GM18858 (cell line): ENCODE data around the gene CBX2.

ENCODE experiments used
- ATAC-seq: cut with Tn5 transposase; IDR thresholded peaks from one replicate; pipeline ENCODE4 v1.9.1; 2021; ENCODE audit not compliant: unreplicated experiment

The CBX2 gene

DNA sequence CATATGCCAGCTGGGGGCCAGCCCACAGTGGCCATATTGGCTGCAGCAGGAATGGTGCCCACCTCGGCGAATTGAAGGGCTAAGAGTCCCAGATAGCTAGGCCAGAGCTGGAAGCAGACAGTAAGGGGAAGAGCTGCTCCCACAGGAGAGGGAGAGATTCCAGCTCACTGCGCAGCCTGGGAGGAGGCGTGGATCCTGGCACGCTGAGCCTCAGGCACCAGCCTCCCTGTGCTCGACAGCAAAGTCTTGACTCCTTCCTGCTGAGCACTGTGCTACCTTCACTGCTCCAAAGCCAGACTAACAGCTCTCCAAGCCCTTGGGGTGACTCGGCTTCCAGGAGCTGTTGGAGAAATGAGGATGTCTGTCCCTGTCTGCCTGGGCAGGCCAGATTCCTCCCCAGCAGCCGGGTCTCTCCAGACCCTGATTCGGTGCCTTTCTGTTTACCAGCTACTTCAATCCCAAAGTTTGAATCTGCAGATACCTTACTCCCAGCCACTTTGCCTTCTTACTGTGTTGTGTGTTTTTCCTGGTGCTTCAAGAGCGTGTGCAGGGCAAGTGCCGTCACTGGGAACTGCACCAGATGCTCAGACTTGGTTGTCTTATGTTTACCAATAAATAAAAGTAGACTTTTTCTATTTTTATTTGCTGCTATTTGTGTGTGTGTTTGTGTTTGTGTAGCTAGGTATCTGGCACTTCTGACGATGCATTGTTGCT is 9.1 kb downstream of the CBX2 start:
- ATAC-seq, result no peak

DNA sequence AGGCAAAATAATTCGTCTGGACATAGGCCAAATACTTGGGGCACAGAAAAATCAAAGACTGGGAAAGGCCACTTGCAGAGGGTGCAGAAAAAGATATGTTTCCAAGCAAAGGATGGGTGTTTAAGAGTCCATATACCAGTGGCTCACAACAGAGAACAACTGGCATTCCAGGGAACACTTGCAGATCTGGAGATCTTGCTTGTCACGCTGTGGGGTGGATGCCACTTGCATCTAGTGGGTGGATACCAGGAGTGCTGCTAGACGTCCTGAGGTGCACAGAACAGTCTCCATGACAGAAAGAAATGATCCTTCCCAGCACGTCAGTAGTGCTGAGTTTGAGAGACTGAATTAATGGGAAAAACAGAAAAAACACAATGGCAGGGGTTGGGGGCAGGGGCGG is 10.5 kb downstream of the CBX2 start:
- no peak for ATAC-seq

DNA sequence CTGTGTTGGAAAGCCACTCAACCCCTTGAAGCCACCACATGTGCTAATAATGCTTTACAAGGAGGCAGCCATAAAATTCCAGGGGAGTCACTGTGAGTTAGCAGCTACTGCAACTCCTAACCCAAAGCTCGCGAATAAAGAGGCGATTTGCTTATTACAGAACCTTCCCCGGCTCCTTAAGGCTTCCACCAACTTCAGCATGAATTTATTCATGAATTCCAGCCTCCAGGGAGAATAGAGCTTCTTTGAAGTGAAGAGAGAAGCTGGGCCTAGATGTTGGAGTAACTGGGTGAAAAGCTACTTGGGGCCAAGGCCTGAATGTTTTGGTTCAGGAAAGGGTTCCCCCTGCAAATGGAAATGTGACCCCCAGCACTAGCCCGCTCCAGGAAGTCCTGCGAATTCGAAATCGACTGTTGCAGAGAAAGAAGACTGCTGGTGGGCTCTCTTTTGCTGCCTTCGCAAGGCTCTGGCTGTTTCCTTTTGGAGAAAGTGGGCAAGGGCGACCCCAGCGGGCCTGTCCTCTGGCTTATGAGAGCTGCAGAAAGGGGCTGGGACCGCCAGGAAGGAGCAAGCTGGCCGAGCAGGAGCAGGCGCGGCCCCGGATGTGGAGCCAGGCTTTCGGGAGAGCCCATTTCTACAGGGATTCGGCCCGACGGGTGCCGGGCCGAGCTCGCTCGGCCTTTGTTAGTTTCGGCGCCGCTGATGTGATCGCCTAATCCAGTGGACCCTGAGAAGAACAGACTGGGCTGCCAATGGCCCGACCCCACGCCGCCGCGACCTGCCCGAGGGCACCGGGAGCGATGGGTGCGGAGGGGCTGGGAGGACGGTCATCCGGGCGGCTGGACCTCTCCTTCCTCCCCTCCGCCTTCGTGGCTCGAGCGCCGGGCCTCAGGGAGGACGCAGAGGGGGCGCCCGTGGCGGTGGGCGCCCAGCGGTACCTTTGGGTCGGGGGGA is 11.3 kb downstream of the CBX2 start:
- no peak for ATAC-seq

DNA sequence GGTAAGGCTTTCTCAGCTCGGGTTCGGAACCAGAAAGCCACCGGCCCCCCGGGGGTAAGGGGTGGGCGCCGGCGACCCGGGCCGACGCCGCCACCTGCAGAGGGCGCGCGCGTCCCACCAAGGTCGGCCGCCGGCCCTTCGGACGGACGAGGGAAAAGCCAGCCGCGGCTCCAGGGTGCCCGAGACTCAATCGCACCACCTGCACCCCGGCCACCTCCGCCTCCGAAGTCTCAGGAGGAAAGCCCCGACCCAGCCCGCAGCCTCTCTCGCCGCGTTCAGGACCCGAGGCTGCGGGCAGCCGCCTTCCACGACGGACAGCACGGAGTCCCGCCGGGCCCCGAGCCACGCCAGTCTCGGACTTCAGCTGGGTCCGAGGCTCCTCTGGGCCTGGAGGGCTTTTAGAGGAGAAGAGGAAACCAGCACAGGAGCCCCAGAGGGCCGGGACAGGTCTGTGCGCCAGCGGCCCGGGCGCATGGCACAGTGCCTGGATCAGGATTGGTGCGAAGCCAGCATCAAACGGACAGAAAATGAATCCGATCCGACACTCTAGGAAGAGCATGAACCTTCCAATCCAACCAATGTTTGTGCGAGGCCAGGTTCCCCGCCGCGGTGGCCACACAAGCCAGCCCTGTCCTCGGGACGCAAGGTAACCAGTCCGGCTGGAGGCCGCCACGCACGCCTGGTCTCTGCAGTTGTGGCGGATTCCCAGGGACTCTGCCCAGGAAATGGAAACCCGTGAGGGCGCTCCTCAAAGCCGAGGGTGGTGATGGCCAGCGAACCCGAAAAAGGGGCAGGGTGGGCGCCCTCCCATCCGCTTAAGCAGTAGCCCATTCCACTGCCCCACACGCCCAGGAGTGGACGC is 12.2 kb downstream of the CBX2 start:
- ATAC-seq, result no peak

DNA sequence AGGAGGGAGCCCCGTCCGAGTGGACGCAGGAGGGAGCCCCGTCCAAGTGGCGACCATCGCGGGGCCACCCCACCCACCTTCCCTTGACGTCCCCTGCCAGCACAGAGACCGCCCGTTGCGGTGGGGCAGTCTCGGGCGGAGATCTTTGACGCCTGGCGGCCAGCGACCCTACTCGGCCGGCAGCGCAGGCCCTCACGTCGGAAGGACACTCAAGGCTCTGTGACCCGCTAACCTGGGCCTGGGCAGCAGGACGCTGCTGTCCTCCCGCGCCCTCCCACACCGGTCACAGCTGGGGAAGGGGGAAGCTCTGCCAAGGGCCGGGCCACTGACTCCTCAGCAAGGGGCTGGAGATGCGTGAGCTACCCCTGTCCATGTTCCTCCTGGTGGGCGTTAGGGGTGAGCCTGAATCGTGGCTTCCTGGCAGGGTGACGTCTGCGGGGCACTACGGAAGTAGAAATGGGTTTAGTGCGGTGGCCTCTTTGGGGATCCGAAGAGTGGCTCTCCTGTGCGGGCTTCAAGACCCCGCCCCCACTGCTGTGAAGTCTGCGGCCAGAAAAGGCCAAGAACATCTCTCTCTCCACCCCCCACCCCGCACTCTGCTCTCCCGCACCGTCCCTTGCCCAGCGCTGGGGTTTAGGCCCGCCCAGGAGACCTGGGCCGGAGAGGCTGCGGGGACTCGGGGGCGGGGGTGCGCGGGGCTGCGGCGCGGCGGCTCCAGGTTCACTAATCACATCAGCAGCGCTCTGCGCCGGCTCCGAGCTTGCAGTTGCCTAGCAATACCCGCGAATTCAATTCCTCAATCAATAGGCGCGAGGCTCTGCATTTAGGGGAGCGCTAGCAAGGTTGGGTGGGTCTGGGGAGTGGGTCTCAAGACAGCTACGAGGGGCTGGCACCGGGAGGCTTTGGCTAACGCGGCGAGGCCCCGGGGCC is 13.1 kb downstream of the CBX2 start:
- ATAC-seq, result no peak

DNA sequence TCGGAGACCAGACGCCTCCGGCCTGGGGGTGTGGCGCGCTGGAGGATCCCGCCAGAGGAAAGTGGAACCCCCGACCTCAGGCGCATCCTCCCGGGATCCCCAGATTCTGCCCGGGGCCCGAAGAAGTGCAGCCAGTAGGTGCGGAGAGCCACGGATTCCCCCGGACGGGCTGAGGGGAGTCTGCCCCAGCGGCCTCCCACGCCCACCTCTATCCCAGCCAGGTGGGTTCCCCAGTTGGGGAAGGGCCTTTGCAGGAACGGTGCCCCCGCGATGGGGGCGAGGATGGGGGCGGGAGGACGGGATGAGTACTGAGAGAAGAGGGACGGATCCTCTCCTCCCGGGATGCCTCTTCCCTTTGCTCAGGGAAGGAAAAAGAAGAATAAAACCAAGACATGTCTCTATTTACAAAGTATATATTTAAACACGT is 13.8 kb downstream of the CBX2 start:
- ATAC-seq, result no peak

DNA sequence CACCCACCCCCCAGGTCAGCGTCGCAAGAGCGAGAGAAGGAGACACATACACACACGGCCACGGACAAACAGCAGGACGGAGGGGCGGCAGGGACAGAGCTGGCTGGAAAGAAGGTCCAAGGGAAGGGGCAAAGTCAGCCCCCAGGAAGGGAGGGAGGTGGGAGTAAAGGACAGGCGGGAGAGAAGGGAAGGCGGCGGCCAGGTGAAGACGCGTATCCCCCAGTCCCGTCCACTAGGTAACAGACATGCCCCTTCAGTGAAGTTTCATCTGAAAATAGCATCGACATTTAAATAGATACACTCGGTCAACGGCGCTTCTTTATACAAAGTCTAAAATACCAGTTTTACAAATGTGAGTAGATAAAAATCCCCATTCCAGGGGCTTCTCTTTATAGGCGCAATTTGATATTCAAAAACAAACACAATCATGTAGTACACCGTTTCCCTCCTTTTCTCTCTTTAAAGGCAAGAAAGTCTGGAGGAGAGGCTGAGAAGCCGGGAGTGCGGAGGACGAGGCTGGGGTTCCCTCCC is 14.5 kb downstream of the CBX2 start:
- no peak for ATAC-seq

DNA sequence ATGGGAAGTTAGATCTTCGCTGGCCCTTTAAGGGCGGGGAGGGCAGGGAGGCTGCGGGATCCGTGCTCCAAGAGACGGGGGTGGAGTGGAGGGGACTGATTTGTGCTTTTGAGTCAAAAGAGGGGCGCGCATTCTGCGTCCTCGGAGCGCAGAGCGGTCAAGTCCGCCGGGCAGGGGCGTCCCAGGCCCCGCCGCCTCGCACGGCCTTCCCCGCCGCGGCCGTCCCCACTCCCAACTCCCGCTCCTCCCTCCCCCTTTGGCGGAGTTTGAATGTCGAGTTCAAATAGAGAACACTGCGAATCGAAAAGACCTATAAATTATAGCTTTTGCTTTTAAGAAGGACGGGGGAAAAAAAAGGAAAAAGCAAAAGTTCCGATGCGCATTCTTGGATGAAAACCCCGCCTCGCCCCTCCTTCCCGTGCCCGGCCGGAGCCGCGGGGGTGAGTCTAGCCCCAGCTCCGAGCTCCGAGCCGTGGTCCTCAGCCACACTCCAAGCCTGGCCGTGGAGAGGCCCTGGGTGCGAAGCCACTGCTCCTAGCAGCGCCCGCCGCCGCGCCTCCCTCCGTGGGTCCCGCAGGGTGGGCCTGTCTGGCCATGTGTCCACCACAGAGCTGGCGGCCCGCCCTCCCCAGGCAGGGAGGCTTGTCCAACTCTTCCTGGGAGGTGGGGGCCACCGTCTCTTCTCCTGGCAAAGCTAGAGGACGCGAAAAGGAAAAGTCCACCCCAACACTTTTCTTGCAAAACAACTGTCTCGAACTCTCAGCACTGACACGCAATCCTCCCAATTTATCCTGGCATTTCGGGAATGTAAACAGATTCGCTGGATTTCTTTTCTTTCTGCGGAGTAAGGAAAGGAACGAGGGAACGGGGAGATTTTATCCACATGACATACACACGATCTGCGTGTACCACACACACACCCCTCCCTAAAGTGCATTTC is 15.3 kb downstream of the CBX2 start:
- no peak for ATAC-seq

DNA sequence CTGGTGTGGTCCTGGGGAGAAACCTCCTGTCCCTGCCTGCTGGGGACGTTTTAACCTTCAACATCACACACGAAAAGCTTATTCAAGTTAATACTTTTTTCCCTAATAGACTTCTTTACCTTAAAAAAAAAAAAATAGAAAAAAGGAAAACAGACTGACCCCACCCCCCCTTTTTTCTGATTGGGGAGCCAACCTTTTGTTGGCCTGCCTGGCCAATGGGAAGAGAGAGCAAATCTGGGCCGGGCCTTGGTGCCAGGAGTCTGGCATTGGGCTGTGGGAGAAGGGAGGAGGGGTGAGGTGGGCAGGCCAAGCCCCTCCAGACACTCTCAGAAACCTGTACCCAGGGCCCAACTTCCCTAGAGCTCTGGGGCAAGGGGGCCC is 16.0 kb downstream of the CBX2 start:
- ATAC-seq, result no peak

DNA sequence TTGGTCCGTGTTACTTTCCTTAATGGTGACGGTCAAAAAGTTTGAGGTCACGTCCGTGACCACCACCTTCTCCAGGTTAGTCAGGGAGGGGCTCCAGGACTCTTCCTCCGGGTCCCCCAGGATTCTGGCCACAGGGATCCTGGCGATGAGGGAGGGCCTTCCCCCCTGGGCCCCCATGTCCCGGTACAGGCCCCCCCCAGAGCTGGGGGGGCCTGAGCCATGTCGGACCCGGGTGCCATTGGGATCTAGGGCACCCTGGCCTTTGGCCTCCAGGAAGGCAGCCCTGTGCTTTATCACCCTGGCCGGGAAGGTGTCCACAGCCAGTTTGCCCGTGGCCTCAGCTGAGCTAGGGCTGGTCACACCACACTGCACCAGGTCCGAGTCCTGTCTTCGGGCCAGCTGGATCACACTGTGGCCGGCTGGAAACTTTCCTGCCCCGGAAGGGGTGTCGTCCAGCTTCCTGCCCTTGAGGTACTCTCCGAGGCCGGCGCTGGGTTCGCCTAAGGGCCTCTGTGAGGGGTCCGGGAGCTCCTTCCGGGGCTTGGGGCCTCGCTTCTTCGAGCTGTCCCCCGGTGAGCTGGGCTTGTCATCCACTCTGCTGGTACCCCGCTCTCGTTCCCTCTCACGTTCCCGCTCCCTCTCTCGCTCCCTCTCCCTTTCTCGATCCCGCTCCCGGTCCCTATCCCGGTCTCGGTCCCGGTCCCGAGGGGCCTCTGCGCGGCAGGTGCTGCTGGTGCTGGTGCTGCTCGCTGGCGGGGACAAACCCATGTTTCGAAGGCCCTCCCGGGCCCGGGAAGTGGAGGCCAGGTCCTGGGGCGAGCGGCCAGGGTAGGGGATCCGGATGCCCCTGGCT is 16.9 kb downstream of the CBX2 start:
- no peak for ATAC-seq

DNA sequence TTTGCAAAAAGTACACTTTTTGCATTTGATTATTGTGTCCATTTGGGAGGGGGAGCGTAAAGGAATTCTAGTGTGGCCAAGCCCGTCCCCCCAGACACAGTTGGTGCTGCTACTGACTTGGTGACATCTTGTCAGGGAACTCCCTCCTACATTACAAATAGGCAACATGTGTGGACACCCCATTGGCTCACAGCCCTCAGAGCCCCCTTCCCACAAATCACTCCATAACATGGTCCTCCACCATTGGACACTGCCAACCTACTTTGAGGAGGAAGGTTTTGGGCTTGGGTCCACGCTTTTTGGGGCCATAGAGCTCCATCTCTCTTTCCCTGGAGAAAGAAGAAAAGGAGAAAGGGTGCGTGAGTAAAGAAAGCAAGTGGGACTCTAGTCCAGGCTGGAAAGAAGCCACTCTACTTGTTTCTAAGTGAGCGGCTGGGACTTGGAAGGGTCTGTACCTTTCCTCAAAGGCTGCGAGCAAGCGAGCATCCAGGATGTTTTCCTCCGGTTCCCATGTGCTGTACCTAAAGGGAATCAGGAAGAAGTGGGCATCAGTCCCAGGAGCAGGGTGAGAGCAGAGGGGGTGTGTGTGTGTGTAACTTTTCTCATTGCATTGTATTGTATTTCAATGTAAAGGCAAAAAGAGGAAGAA is 18.0 kb downstream of the CBX2 start:
- ATAC-seq, result no peak

DNA sequence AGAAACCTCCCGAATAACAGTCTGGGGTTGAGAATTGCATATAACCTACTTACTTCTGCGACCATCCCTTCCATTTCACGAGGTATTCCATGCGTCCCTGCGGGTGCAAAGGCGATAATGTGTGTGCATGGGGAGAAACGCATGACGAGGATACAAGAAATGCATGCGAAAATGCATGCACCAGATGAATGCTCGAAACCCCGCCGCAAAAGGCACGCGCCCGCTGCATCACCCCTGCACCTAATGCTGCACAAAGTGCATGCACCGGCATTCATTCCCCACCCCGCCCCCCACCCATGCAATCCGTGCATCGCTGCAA is 18.5 kb downstream of the CBX2 start:
- no peak for ATAC-seq

DNA sequence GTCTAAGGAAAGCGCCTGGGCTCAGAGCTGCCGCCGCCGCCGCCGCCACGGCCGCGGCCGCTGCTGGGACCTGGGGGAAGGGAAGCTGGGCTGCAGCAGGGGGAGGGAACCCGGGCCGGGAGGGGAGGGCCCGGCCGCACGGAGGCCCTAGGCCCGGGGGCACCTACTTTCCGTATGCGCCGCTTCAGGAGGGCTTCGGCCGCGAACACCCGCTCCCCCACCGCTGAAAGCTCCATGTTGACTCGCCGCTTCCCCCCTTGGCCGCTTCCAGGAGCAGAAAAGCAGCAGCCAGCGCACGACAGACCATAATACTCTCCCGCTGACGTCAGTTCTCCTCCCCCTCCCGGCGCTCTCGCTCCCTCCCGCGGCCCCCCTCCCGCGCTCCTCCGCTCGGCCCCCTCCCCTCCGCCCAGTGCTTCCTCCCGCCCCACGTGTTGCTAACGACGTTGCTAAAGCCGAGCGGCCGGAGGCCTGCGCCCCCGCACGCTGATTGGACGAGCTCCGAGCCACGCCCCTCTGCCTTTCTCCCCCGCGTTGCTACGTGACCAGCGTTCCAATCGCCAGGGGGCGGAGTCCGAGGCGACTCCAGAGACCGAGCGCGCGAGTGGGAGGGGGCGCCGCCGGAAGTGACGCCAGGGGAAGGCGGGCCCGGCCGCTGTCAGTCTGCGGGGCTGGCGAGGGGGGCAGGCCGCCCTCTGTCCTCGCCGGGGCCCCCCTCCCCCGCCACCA is 19.0 kb downstream of the CBX2 start, which contains the start of gene CBX8:
CBX8 (minus strand) TSS at position 315 of the 729 bp plus-strand sequence; CDS start at position 236, 79 bp downstream.
- ATAC-seq, result peak; percentile 72

DNA sequence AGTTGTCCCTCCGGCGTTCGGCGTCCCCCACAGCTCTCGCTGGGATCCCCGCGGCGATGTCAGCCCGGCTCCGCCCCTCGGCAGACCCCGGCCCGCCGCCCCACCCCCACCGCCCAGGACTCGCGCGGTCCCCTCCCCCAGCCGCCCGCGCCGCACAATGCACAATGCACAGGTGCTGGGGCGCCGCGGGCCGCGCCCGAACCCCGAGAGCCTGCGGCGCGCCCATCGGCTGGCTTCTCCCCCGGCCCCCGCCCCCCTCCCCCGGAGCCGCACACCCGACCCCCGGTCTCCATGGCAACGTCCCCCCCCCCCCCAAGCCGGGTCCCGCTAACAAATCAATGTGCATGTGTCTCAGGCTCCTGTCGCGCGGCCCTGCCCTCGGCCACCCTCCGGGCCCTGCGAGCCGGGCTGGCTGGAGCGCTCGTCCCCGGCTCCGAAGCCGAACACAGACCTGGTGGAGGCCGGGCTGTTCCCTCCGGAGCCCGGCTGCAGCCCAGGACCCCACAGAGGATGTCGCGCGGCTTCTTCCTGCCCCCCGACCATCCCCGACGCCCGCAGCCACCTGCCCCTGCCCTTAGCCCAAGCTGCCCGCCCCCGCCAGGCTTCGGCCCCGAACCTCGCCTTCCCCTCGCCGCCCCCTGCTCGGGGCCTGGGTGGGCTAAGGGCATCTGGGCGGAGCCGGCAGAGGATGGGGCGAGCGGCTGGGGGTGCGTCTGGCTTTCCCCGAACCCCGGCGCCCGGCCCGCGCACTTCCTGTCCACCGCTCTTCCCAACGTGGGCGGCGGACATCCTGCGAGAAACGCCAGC is 19.7 kb downstream of the CBX2 start:
- no peak for ATAC-seq

DNA sequence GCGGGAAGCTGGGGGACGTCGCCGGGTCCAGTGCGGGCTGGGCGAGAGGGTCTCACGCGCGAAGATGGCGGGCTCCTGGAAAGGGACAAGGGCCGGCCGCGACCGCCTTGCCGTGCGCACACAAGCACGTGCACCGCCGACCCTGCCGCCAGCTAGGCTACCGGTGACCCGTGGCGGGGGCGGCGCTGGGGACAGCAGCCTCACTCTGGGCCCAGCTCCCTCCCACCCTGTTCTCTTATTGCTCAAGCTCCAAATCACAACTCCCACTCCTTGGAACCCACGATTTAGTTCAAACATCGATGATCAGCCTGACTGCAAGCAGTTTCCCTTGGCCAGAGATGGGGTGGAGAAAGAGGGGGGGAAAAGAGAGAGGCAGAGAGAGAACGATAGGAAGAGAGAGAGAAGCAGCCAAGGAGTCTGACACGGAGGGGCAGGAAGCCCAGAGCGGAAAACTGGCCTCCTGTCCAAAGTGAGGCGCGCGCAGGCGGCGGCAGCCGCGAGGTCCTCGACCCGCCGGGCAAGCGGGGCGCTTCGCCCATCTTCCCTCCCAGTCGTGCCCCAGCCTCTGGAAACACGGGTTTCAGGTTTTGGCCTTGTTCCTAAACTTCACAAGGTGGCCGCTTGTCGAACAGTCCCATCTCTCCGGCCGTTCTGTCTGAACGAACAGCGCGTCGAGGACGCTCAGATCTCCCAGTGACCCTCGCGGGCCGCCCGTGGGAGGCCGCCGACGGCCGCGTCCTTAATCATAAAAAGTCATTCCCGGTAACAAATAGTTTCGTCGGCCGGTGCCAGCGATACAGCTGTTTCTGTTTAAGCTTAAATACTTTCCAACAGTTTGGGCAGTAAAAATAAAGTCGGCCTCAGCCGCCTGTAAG is 20.6 kb downstream of the CBX2 start:
- ATAC-seq, result no peak
